Stimulated activated naive CD8-positive, alpha-beta T cell treated with anti-CD3 and anti-CD28 coated beads, Interleukin-15, amount 100 ng/mL, for 72 hours (primary cell): ENCODE measurements around the gene TBX15.

Experiments
- ATAC-seq: fragments of 150-1000 bp; cut with Tn5 transposase; 2 replicates; pipeline ENCODE4 v1.10.0; 2021; ENCODE audit warnings: mild to moderate bottlenecking, moderate library complexity
- DNase-seq, 2 donors: peaks; one replicate each; pipeline ENCODE4 v3.0.0; 2021 to 2022
- H3K27ac Mint-ChIP-seq, 2 donors: one replicate each; pipeline ENCODE4 v1.8.0; 2022; ENCODE audit warnings: mild to moderate bottlenecking in 2 of 2, mixed read lengths in 2 of 2, moderate library complexity in 2 of 2
- H3K27me3 Mint-ChIP-seq: one replicate; pipeline ENCODE4 v1.8.0; 2022; ENCODE audit warnings: mixed read lengths
- H3K4me1 Mint-ChIP-seq: one replicate; pipeline ENCODE4 v1.8.0; 2022; ENCODE audit warnings: mild to moderate bottlenecking, mixed read lengths
- H3K4me3 Mint-ChIP-seq, 2 donors: one replicate each; pipeline ENCODE4 v1.8.0; 2022; ENCODE audit warnings: mild to moderate bottlenecking in 2 of 2, mixed read lengths in 2 of 2, moderate library complexity in 1 of 2
- H3K9me3 Mint-ChIP-seq, 2 donors: one replicate each; pipeline ENCODE4 v1.8.0; 2022; ENCODE audit warnings: mixed read lengths in 2 of 2

The TBX15 gene

GRCh38 chr1:118884946-118885345 is 103.2 kb downstream of the TBX15 start:
- Mint-ChIP-seq H3K4me1 (no peaks in the 10 kb centered on the region), H3K27me3 (peaks cover 8% of the 10 kb centered on the region), H3K9me3 (peaks cover 8 to 9% of the 10 kb centered on the region in 2 donors), H3K4me3 (no peak overlapping the region), H3K27ac (no peak overlapping the region)
- DNase-seq (no peak), ATAC-seq (no peak)

GRCh38 chr1:118881751-118882150 is 106.4 kb downstream of the TBX15 start:
- Mint-ChIP-seq H3K4me1 (no peaks in the 10 kb centered on the region), H3K4me3 (no peak overlapping the region), H3K27me3 (peaks cover 8% of the 10 kb centered on the region), H3K27ac (no peak overlapping the region), H3K9me3 (peaks cover 8 to 10% of the 10 kb centered on the region in 2 donors)
- DNase-seq, result no peak
- no peak for ATAC-seq

GRCh38 chr1:118878661-118879060 is 109.5 kb downstream of the TBX15 start:
- DNase-seq (no peak), ATAC-seq (no peak)
- Mint-ChIP-seq H3K9me3 (peaks cover 0 to 11% of the 10 kb centered on the region in 2 donors), H3K27me3 (no peaks in the 10 kb centered on the region), H3K27ac (no peak overlapping the region), H3K4me1 (no peaks in the 10 kb centered on the region), H3K4me3 (no peak overlapping the region)

GRCh38 chr1:118877668-118878396 is 110.3 kb downstream of the TBX15 start:
- ATAC-seq (no peak), DNase-seq (no peak)
- Mint-ChIP-seq H3K27ac (no peak overlapping the region), H3K4me1 (no peaks in the 10 kb centered on the region), H3K27me3 (no peaks in the 10 kb centered on the region), H3K9me3 (peaks cover 0 to 11% of the 10 kb centered on the region in 2 donors), H3K4me3 (no peak overlapping the region)

- no peak overlapping the region for H3K4me3 Mint-ChIP-seq
- H3K9me3 Mint-ChIP-seq, result peaks cover 0 to 15% of the 10 kb centered on the region in 2 donors
- DNase-seq (no peak), ATAC-seq (no peak)
- H3K4me1 Mint-ChIP-seq, result no peaks in the 10 kb centered on the region
- H3K27me3 Mint-ChIP-seq, result no peaks in the 10 kb centered on the region
- H3K27ac Mint-ChIP-seq, result no peak overlapping the region
Measured at GRCh38 chr1:118871582-118872171, 116.5 kb downstream of the TBX15 start.

GRCh38 chr1:118868387-118868786 is 119.8 kb downstream of the TBX15 start:
- Mint-ChIP-seq H3K4me1 (no peaks in the 10 kb centered on the region), H3K4me3 (no peak overlapping the region), H3K27ac (no peak overlapping the region), H3K27me3 (no peaks in the 10 kb centered on the region), H3K9me3 (peaks cover 7 to 9% of the 10 kb centered on the region in 2 donors)
- DNase-seq (no peak), ATAC-seq (no peak)

GRCh38 chr1:118866330-118866729 is 121.8 kb downstream of the TBX15 start:
- peaks cover 7 to 9% of the 10 kb centered on the region in 2 donors for H3K9me3 Mint-ChIP-seq
- H3K27me3 Mint-ChIP-seq, result no peaks in the 10 kb centered on the region
- no peak for DNase-seq
- no peak overlapping the region for H3K4me3 Mint-ChIP-seq
- H3K27ac Mint-ChIP-seq, result no peak overlapping the region
- H3K4me1 Mint-ChIP-seq, result no peaks in the 10 kb centered on the region
- no peak for ATAC-seq

GRCh38 chr1:118863688-118864087 is 124.5 kb downstream of the TBX15 start:
- H3K4me3 Mint-ChIP-seq, result no peak overlapping the region
- peaks cover 0 to 9% of the 10 kb centered on the region in 2 donors for H3K9me3 Mint-ChIP-seq
- H3K27ac Mint-ChIP-seq, result no peak overlapping the region
- no peaks in the 10 kb centered on the region for H3K27me3 Mint-ChIP-seq
- no peaks in the 10 kb centered on the region for H3K4me1 Mint-ChIP-seq
- DNase-seq (no peak), ATAC-seq (no peak)

GRCh38 chr1:118862755-118863154 is 125.4 kb downstream of the TBX15 start:
- no peaks in the 10 kb centered on the region for H3K4me1 Mint-ChIP-seq
- H3K27me3 Mint-ChIP-seq, result no peaks in the 10 kb centered on the region
- ATAC-seq (no peak), DNase-seq (no peak)
- no peak overlapping the region for H3K4me3 Mint-ChIP-seq
- no peak overlapping the region for H3K27ac Mint-ChIP-seq
- H3K9me3 Mint-ChIP-seq, result peaks cover 0 to 9% of the 10 kb centered on the region in 2 donors

GRCh38 chr1:118861216-118861615 is 126.9 kb downstream of the TBX15 start:
- Mint-ChIP-seq H3K4me3 (no peak overlapping the region), H3K27me3 (no peaks in the 10 kb centered on the region), H3K4me1 (no peaks in the 10 kb centered on the region), H3K9me3 (peaks cover 0 to 9% of the 10 kb centered on the region in 2 donors), H3K27ac (no peak overlapping the region)
- ATAC-seq (no peak), DNase-seq (no peak)

GRCh38 chr1:118859999-118860398 is 128.1 kb downstream of the TBX15 start:
- H3K9me3 Mint-ChIP-seq, result peaks cover 0 to 3% of the 10 kb centered on the region in 2 donors
- H3K4me1 Mint-ChIP-seq, result no peaks in the 10 kb centered on the region
- no peak overlapping the region for H3K27ac Mint-ChIP-seq
- DNase-seq, result no peak
- no peaks in the 10 kb centered on the region for H3K27me3 Mint-ChIP-seq
- no peak overlapping the region for H3K4me3 Mint-ChIP-seq
- no peak for ATAC-seq

- ATAC-seq (no peak), DNase-seq (no peak)
- no peak overlapping the region for H3K4me3 Mint-ChIP-seq
- H3K9me3 Mint-ChIP-seq, result peaks cover 5 to 10% of the 10 kb centered on the region in 2 donors
- no peaks in the 10 kb centered on the region for H3K4me1 Mint-ChIP-seq
- H3K27me3 Mint-ChIP-seq, result peaks cover 5% of the 10 kb centered on the region
- H3K27ac Mint-ChIP-seq, result no peak overlapping the region
Measured at GRCh38 chr1:118846443-118846842, 141.7 kb downstream of the TBX15 start.

GRCh38 chr1:118842452-118843201 is 145.5 kb downstream of the TBX15 start:
- DNase-seq (no peak), ATAC-seq (no peak)
- H3K9me3 Mint-ChIP-seq, result peaks cover 8 to 11% of the 10 kb centered on the region in 2 donors

GRCh38 chr1:118841521-118841920 is 146.6 kb downstream of the TBX15 start:
- Mint-ChIP-seq H3K9me3 (peaks cover 8 to 11% of the 10 kb centered on the region in 2 donors), H3K4me1 (no peaks in the 10 kb centered on the region), H3K4me3 (no peak overlapping the region)

More at GRCh38 chr1:118842452-118843201, 145.5 kb downstream of the TBX15 start:
- no peak overlapping the region for H3K4me3 Mint-ChIP-seq
- H3K4me1 Mint-ChIP-seq, result no peaks in the 10 kb centered on the region
- no peaks in the 10 kb centered on the region for H3K27me3 Mint-ChIP-seq
- no peak overlapping the region for H3K27ac Mint-ChIP-seq

More at GRCh38 chr1:118841521-118841920, 146.6 kb downstream of the TBX15 start:
- no peak for ATAC-seq
- DNase-seq, result no peak
- no peaks in the 10 kb centered on the region for H3K27me3 Mint-ChIP-seq
- H3K27ac Mint-ChIP-seq, result peak overlapping the region in 1 of 2 donors; percentile 37
